Measurements from ENCODE around the gene DNAJB12.
"Not testable (repeated sequence)": the region's sequence is repeated elsewhere in the genome, so short reads cannot be mapped to it uniquely, and the experiment has no call there.

- TF ChIP-seq CTCF, POLR2AphosphoS5, POLR2A (IDR thresholded peaks at IDR 0.05): not testable (repeated sequence)
Measured at GRCh38 chr10:72307711-72308110, 47.0 kb downstream of the DNAJB12 start.

All from transverse colon (tissue), 4 donors.